ENCODE results near the gene NPR3.
A peak's percentile ranks its signal among the peaks of the same experiment; 100 is the strongest.

Gene NPR3

DNA sequence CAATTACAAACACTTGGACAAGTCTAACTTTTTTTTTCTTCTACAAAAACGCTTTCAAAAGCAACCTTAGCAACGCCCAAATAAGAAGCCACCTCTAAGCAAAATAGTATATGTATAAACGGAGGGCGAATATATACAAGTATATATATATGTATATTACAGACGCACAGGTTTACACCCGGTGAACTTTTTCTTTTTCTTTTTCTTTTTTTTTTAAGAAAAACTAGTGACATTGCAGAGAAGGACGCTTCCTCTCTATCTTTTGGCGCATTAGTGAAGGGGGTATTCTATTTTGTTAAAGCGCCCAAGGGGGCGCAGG lies 200 bp downstream of the NPR3 start:
- H3K4me1 ChIP-seq (ENCODE audit: control insufficient read depth in 5 of 5, insufficient read depth in 5 of 5, low read length in 5 of 5) = peaks cover 2 to 52% (median 49%) of the 10 kb centered on the region in 5 donors
- peaks cover 0 to 21% (median 12%) of the 10 kb centered on the region in 5 donors for H3K27me3 ChIP-seq (ENCODE audit: control insufficient read depth in 5 of 5, insufficient read depth in 4 of 5, low read length in 5 of 5)
- H3K9ac ChIP-seq (ENCODE audit: low read length in 5 of 5) = peak overlapping the region in 1 of 5 donors; percentile 40
- no peaks in the 10 kb centered on the region for H3K36me3 ChIP-seq (ENCODE audit: control insufficient read depth in 5 of 5, insufficient read depth in 5 of 5, low read length in 5 of 5)
- no peak overlapping the region for H3K27ac ChIP-seq (ENCODE audit: low read depth, low read length)
- no peaks in the 10 kb centered on the region for H3K9me3 ChIP-seq (ENCODE audit: control insufficient read depth in 5 of 5, low read length in 5 of 5)
- H3K4me3 ChIP-seq (ENCODE audit: low read depth in 1 of 5, low read length in 5 of 5) = peak overlapping the region; percentile 55 to 90 (median 84)

DNA sequence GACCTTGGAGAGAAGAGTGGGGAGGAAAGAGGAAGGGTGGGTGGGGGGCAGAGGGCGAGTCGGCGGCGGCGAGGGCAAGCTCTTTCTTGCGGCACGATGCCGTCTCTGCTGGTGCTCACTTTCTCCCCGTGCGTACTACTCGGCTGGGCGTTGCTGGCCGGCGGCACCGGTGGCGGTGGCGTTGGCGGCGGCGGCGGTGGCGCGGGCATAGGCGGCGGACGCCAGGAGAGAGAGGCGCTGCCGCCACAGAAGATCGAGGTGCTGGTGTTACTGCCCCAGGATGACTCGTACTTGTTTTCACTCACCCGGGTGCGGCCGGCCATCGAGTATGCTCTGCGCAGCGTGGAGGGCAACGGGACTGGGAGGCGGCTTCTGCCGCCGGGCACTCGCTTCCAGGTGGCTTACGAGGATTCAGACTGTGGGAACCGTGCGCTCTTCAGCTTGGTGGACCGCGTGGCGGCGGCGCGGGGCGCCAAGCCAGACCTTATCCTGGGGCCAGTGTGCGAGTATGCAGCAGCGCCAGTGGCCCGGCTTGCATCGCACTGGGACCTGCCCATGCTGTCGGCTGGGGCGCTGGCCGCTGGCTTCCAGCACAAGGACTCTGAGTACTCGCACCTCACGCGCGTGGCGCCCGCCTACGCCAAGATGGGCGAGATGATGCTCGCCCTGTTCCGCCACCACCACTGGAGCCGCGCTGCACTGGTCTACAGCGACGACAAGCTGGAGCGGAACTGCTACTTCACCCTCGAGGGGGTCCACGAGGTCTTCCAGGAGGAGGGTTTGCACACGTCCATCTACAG lies 760 bp downstream of the NPR3 start:
- Histone ChIP-seq H3K9me3 (ENCODE audit: control insufficient read depth in 5 of 5, low read length in 5 of 5) (no peaks in the 10 kb centered on the region), H3K9ac (ENCODE audit: low read length in 5 of 5) (peak overlapping the region in 1 of 5 donors; percentile 40), H3K4me1 (ENCODE audit: control insufficient read depth in 5 of 5, insufficient read depth in 5 of 5, low read length in 5 of 5) (peaks cover 2 to 52% (median 49%) of the 10 kb centered on the region in 5 donors), H3K36me3 (ENCODE audit: control insufficient read depth in 5 of 5, insufficient read depth in 5 of 5, low read length in 5 of 5) (no peaks in the 10 kb centered on the region), H3K27me3 (ENCODE audit: control insufficient read depth in 5 of 5, insufficient read depth in 4 of 5, low read length in 5 of 5) (peaks cover 0 to 21% (median 12%) of the 10 kb centered on the region in 5 donors), H3K27ac (ENCODE audit: low read depth, low read length) (no peak overlapping the region), H3K4me3 (ENCODE audit: low read depth in 1 of 5, low read length in 5 of 5) (peak overlapping the region; percentile 55 to 90 (median 84))

DNA sequence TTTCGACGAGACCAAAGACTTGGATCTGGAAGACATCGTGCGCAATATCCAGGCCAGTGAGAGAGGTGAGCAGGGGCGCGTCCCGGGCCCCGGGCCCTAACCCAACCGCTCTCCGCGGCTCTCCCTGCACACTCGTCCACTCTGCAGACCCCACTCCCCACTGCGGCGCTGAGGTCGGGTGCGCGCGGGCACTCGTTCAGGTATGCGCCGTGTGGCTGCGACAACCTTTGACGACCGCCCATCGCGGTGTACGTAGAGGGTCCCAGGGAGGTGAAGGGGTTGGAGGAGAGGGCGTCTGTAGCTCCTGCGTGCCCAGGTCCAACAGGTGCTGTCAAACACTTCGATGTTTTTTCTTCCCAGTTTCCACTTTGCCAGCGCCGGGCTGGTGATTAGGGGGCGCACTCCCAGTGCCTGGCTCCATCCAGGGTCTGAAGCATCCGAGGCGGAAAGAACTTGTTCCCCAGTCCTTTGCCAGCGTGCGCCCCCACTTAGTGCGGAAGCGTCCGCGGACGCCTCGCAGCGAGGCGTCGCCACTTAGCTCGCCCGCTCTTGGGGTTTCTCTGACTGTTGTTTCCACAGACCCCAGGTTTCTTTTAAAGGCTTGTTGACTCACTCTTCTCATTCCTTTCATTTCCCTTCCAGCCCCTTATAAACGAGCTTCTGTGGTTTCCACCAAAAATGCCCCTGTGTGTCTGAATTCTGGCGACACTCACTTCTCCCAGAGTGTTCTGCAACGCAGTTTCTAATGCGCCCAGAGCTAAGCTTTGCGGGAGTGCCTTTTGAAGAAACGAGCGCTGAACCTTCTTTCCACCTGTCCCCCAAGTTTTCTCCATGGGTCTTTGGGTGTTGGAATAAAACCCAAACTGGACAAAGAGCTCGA lies 1.6 kb downstream of the NPR3 start:
- Histone ChIP-seq H3K4me1 (ENCODE audit: control insufficient read depth in 5 of 5, insufficient read depth in 5 of 5, low read length in 5 of 5) (peaks cover 2 to 52% (median 49%) of the 10 kb centered on the region in 5 donors), H3K27me3 (ENCODE audit: control insufficient read depth in 5 of 5, insufficient read depth in 4 of 5, low read length in 5 of 5) (peaks cover 0 to 21% (median 12%) of the 10 kb centered on the region in 5 donors), H3K36me3 (ENCODE audit: control insufficient read depth in 5 of 5, insufficient read depth in 5 of 5, low read length in 5 of 5) (no peaks in the 10 kb centered on the region), H3K4me3 (ENCODE audit: low read depth in 1 of 5, low read length in 5 of 5) (peak overlapping the region; percentile 72 to 90 (median 84)), H3K9ac (ENCODE audit: low read length in 5 of 5) (peak overlapping the region in 3 of 5 donors; percentile 35 to 62 (median 40)), H3K9me3 (ENCODE audit: control insufficient read depth in 5 of 5, low read length in 5 of 5) (no peaks in the 10 kb centered on the region), H3K27ac (ENCODE audit: low read depth, low read length) (peak overlapping the region; percentile 26)

DNA sequence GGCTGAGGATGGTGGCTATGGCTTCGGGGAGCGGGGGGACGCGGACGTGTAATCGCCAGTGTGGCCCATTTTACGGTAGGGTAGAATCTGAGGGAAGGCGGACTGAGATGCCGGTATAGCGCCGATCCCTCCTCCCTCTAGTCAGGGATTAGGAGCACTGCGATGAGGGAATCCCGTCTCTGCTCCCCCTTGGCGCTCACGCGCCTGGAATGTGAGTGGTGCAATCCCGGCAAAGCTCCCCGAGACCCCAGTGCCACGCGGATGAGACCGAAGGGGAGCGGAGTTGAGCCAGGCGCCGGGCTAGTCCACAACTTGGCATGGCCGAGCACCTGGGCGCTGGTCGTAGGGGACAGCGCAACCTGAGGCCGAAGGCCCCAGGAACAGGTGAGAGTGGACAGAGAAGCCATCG lies 2.2 kb downstream of the NPR3 start:
- H3K4me1 ChIP-seq (ENCODE audit: control insufficient read depth in 5 of 5, insufficient read depth in 5 of 5, low read length in 5 of 5) = peaks cover 2 to 52% (median 49%) of the 10 kb centered on the region in 5 donors
- H3K4me3 ChIP-seq (ENCODE audit: low read depth in 1 of 5, low read length in 5 of 5) = peak overlapping the region; percentile 72 to 90 (median 84)
- H3K27me3 ChIP-seq (ENCODE audit: control insufficient read depth in 5 of 5, insufficient read depth in 4 of 5, low read length in 5 of 5) = peaks cover 0 to 21% (median 12%) of the 10 kb centered on the region in 5 donors
- H3K9ac ChIP-seq (ENCODE audit: low read length in 5 of 5) = peak overlapping the region in 3 of 5 donors; percentile 35 to 62 (median 57)
- H3K27ac ChIP-seq (ENCODE audit: low read depth, low read length) = peak overlapping the region; percentile 26
- no peaks in the 10 kb centered on the region for H3K9me3 ChIP-seq (ENCODE audit: control insufficient read depth in 5 of 5, low read length in 5 of 5)
- no peaks in the 10 kb centered on the region for H3K36me3 ChIP-seq (ENCODE audit: control insufficient read depth in 5 of 5, insufficient read depth in 5 of 5, low read length in 5 of 5)

DNA sequence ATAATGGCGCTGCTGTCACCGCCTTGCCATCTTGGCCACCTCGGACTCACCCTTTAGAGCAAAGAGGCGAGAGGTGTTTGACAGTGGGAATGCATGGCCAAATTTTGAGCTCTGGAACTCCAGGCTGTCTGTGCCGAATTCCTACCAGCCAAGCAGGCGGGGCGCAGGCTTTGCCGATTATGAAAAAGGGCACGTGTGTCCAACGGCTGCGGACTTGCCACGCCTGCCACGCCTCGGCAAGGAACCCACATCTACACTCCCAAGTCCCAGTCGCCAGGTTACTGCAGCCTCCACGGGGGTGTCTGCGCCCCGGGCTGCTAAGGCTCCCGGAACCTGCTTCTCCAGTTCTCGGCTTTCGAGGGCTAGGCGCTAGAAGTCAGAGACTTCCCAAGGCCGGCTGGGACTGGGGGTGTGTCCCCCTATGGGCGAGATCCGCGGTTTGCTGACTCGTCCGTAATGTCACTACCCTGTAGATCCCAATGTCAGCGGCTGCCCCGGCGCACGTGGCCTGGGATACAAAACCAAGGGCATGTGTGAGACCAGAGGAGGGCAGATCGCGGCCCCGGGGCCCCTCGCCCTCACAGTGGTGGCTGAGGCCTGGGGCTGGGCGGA lies 2.8 kb downstream of the NPR3 start:
- Histone ChIP-seq H3K36me3 (ENCODE audit: control insufficient read depth in 5 of 5, insufficient read depth in 5 of 5, low read length in 5 of 5) (no peaks in the 10 kb centered on the region), H3K27ac (ENCODE audit: low read depth, low read length) (peak overlapping the region; percentile 26), H3K9me3 (ENCODE audit: control insufficient read depth in 5 of 5, low read length in 5 of 5) (no peaks in the 10 kb centered on the region), H3K27me3 (ENCODE audit: control insufficient read depth in 5 of 5, insufficient read depth in 4 of 5, low read length in 5 of 5) (peaks cover 0 to 21% (median 12%) of the 10 kb centered on the region in 5 donors), H3K4me3 (ENCODE audit: low read depth in 1 of 5, low read length in 5 of 5) (peak overlapping the region; percentile 72 to 90 (median 84)), H3K9ac (ENCODE audit: low read length in 5 of 5) (peak overlapping the region in 4 of 5 donors; percentile 35 to 62 (median 58)), H3K4me1 (ENCODE audit: control insufficient read depth in 5 of 5, insufficient read depth in 5 of 5, low read length in 5 of 5) (peaks cover 2 to 52% (median 48%) of the 10 kb centered on the region in 5 donors)

DNA sequence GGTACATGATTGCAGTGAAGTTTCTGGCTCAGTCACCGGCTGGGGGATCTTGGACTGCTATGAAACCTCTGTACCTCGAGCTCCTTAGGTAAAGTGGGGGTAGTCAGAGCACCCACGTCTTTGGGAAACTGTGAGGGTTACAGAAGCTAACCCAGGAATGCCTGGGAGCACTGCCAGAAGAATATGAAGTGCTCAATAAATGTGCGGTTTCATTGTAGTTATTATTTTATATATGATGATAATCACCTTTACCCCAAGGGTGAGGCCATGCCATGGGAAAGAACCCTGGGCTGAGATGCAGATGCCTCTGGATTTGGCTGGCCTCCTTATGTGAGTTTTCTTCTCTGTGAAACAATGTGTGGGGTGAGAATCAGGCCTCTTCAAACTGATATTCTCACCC lies 3.7 kb downstream of the NPR3 start:
- H3K27ac ChIP-seq (ENCODE audit: low read depth, low read length) = peak overlapping the region; percentile 26
- H3K9ac ChIP-seq (ENCODE audit: low read length in 5 of 5) = peak overlapping the region in 1 of 5 donors; percentile 57
- H3K4me1 ChIP-seq (ENCODE audit: control insufficient read depth in 5 of 5, insufficient read depth in 5 of 5, low read length in 5 of 5) = peaks cover 2 to 47% (median 43%) of the 10 kb centered on the region in 5 donors
- peaks cover 0 to 6% (median 0%) of the 10 kb centered on the region in 5 donors for H3K9me3 ChIP-seq (ENCODE audit: control insufficient read depth in 5 of 5, low read length in 5 of 5)
- H3K4me3 ChIP-seq (ENCODE audit: low read depth in 1 of 5, low read length in 5 of 5) = no peak overlapping the region
- no peaks in the 10 kb centered on the region for H3K36me3 ChIP-seq (ENCODE audit: control insufficient read depth in 5 of 5, insufficient read depth in 5 of 5, low read length in 5 of 5)
- H3K27me3 ChIP-seq (ENCODE audit: control insufficient read depth in 5 of 5, insufficient read depth in 4 of 5, low read length in 5 of 5) = peaks cover 0 to 21% (median 12%) of the 10 kb centered on the region in 5 donors

DNA sequence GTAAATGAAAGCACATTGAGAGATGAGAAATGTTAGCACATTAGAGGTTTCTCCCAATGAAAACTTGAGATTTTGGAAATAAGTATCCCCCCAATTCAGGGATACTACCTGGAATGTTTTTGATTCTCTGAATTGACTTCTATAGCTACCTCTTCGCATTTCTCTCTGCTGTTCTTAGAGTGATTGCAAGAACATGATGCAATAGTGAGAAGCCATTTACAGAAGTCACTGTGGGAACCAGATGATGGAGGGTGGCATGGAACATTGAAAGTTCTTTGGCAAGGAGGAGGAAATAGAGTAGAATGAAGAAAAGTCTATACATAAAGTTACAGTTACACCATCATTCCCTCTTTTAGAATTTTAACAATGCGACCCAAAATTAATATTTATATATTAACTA lies 9.2 kb downstream of the NPR3 start:
- Histone ChIP-seq H3K9me3 (ENCODE audit: control insufficient read depth in 5 of 5, low read length in 5 of 5) (peaks cover 0 to 10% (median 0%) of the 10 kb centered on the region in 5 donors), H3K27ac (ENCODE audit: low read depth, low read length) (no peak overlapping the region), H3K36me3 (ENCODE audit: control insufficient read depth in 5 of 5, insufficient read depth in 5 of 5, low read length in 5 of 5) (peaks cover 0 to 10% (median 3%) of the 10 kb centered on the region in 5 donors), H3K4me1 (ENCODE audit: control insufficient read depth in 5 of 5, insufficient read depth in 5 of 5, low read length in 5 of 5) (no peaks in the 10 kb centered on the region), H3K9ac (ENCODE audit: low read length in 5 of 5) (no peak overlapping the region), H3K27me3 (ENCODE audit: control insufficient read depth in 5 of 5, insufficient read depth in 4 of 5, low read length in 5 of 5) (no peaks in the 10 kb centered on the region), H3K4me3 (ENCODE audit: low read depth in 1 of 5, low read length in 5 of 5) (no peak overlapping the region)

DNA sequence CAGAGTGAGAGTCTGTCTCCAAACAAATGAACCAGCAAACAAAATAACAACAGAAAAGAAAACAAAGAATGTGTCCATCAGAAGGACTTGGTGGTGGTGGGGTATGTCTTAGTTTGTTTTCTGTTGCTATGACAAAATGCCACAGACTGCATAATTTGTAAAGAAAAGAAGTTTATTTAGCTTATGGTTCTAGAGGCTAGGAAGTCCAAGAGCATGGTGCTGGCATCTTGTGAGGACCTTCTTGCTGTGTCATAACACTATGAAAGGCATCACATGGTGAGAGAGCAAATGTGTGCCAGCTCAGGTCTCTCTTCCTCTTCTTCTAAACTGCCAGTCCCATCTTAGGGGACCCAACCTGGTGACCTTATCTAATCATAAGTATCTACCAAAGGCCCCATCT lies 10.5 kb downstream of the NPR3 start:
- H3K36me3 ChIP-seq (ENCODE audit: control insufficient read depth in 5 of 5, insufficient read depth in 5 of 5, low read length in 5 of 5) = peaks cover 0 to 15% (median 7%) of the 10 kb centered on the region in 5 donors
- peaks cover 0 to 10% (median 0%) of the 10 kb centered on the region in 5 donors for H3K9me3 ChIP-seq (ENCODE audit: control insufficient read depth in 5 of 5, low read length in 5 of 5)
- no peaks in the 10 kb centered on the region for H3K4me1 ChIP-seq (ENCODE audit: control insufficient read depth in 5 of 5, insufficient read depth in 5 of 5, low read length in 5 of 5)
- no peak overlapping the region for H3K27ac ChIP-seq (ENCODE audit: low read depth, low read length)
- H3K4me3 ChIP-seq (ENCODE audit: low read depth in 1 of 5, low read length in 5 of 5) = no peak overlapping the region
- H3K27me3 ChIP-seq (ENCODE audit: control insufficient read depth in 5 of 5, insufficient read depth in 4 of 5, low read length in 5 of 5) = no peaks in the 10 kb centered on the region
- H3K9ac ChIP-seq (ENCODE audit: low read length in 5 of 5) = no peak overlapping the region

DNA sequence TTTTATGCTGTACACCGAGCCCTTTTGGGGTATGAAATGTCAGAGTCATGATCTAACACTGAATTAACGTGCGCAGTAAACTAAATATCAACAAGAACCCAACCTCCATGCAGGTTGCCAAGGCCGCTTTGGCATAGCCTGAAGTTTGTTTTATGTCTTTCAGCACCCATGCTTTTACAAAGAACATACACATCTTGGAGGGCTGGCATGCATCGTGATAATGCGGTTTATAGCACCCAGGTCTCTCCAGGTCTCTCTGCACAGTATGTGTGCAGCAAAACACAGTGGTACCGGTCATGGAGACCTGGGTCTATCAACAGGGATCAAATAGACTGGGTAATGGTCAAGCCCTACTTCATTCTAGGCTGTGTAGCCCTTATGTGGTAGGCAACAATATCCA lies 11.8 kb downstream of the NPR3 start:
- peaks cover 0 to 10% (median 0%) of the 10 kb centered on the region in 5 donors for H3K9me3 ChIP-seq (ENCODE audit: control insufficient read depth in 5 of 5, low read length in 5 of 5)
- H3K9ac ChIP-seq (ENCODE audit: low read length in 5 of 5) = no peak overlapping the region
- no peak overlapping the region for H3K4me3 ChIP-seq (ENCODE audit: low read depth in 1 of 5, low read length in 5 of 5)
- no peaks in the 10 kb centered on the region for H3K4me1 ChIP-seq (ENCODE audit: control insufficient read depth in 5 of 5, insufficient read depth in 5 of 5, low read length in 5 of 5)
- H3K27me3 ChIP-seq (ENCODE audit: control insufficient read depth in 5 of 5, insufficient read depth in 4 of 5, low read length in 5 of 5) = no peaks in the 10 kb centered on the region
- no peak overlapping the region for H3K27ac ChIP-seq (ENCODE audit: low read depth, low read length)
- H3K36me3 ChIP-seq (ENCODE audit: control insufficient read depth in 5 of 5, insufficient read depth in 5 of 5, low read length in 5 of 5) = peaks cover 0 to 19% (median 11%) of the 10 kb centered on the region in 5 donors
